ENCODE measurements around the gene ARL9.

The ARL9 gene

DNA sequence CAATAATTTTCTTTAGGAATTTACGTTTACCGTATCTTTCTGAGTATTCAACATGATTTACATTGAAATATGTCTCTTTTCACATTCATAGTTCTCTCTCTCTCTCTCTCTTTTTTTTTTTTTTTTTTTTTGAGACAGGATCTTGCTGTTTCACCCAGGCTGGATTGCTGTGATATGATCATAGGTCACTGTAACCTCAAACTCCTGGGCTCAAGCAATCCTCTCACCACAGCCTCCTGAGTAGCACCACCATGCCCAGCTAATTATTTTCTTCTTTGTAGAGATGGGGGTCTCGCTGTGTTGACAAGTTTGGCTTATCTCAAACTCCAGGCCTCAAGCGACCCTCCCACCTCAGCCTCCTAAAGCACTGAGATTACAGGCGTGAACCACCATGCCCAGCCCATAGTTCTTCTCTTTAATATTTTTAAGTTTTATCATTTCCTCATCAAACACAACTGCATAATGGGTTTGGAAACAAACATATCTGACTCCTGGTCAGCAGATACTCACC is 28.3 kb upstream of the ARL9 start:
- Histone ChIP-seq H2AK5ac (ENCODE audit: low read length) (no peak overlapping the region), H3K23ac (ENCODE audit: low read length) (no peak overlapping the region), H3K4me2 (ENCODE audit: low read length) (no peak overlapping the region)

DNA sequence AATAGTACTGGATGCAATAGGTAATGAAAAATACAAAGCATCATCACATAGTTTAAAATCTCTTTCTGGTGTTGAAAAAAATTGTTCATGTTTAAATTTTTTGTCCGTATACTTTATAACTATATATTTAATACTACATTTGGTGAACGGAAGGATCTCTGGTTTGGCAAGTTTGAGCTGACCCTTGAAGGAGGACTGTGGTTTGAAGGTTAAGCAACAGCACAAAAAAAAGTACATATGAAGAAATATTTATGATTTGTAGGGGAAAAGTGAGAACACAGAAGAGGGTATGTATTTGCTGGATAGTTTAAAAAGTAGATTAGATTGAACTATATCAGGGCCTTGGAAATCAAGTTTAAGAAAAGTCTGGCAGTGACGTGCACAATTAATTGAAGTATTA is 24.9 kb upstream of the ARL9 start:
- WGBS (ENCODE audit: extremely low coverage, insufficient coverage, insufficient read length) = no CpG with 5 or more reads among the region's 3 CpGs
- H3K9ac ChIP-seq (ENCODE audit: low read length) = no peak overlapping the region
- H4K91ac ChIP-seq (ENCODE audit: low read depth, low read length) = no peak overlapping the region
- H2BK120ac ChIP-seq (ENCODE audit: insufficient read depth, low read length, poor library complexity) = no peak overlapping the region
- H4K12ac ChIP-seq (ENCODE audit: low read depth, low read length) = no peak overlapping the region
- peaks cover 26 to 28% of the 10 kb centered on the region in 2 experiments for H3K36me3 ChIP-seq (ENCODE audit: control insufficient read depth in 1 of 2, insufficient read depth in 2 of 2, low read length in 2 of 2)
- H2BK5ac ChIP-seq (ENCODE audit: low read depth, low read length, poor library complexity) = no peak overlapping the region
- no peak overlapping the region for H3K23ac ChIP-seq (ENCODE audit: low read length)
- no peaks in the 10 kb centered on the region for H3K27me3 ChIP-seq (ENCODE audit: insufficient read depth, low read length)
- H2AK5ac ChIP-seq (ENCODE audit: low read length) = no peak overlapping the region
- H3K14ac ChIP-seq (ENCODE audit: low read length) = no peak overlapping the region
- no peak overlapping the region for H3K4ac ChIP-seq (ENCODE audit: low read depth, low read length)
- no peak overlapping the region for H3K4me2 ChIP-seq (ENCODE audit: low read length)
- no peaks in the 10 kb centered on the region for H3K79me1 ChIP-seq (ENCODE audit: low read length)
- H3K79me2 ChIP-seq (ENCODE audit: control insufficient read depth, insufficient read depth, low read length, poor library complexity) = no peaks in the 10 kb centered on the region
- no peak overlapping the region for H3K4me3 ChIP-seq (ENCODE audit: low read depth, low read length)
- no peak for DNase-seq
- no peak overlapping the region for H2AFZ ChIP-seq (ENCODE audit: insufficient read depth, low read length, poor library complexity)
- H3K27ac ChIP-seq (ENCODE audit: low read depth, low read length) = no peak overlapping the region
- H3K9me3 ChIP-seq (ENCODE audit: insufficient read depth, low read depth, low read length) = no peaks in the 10 kb centered on the region
- H2BK12ac ChIP-seq (ENCODE audit: low read length) = no peak overlapping the region
- no peak overlapping the region for H4K8ac ChIP-seq (ENCODE audit: low read depth, low read length)
- H3K4me1 ChIP-seq (ENCODE audit: control insufficient read depth in 1 of 2, insufficient read depth in 2 of 2, low read length in 2 of 2) = no peaks in the 10 kb centered on the region
- no peak overlapping the region for H3K18ac ChIP-seq (ENCODE audit: low read length)

More for the DNA sequence above, 28.3 kb upstream of the ARL9 start:
- no peaks in the 10 kb centered on the region for H3K4me1 ChIP-seq (ENCODE audit: control insufficient read depth in 1 of 2, insufficient read depth in 2 of 2, low read length in 2 of 2)
- no peak for DNase-seq
- H2BK12ac ChIP-seq (ENCODE audit: low read length) = no peak overlapping the region
- H3K14ac ChIP-seq (ENCODE audit: low read length) = no peak overlapping the region
- peaks cover 36% of the 10 kb centered on the region in 2 experiments for H3K36me3 ChIP-seq (ENCODE audit: control insufficient read depth in 1 of 2, insufficient read depth in 2 of 2, low read length in 2 of 2)
- H4K91ac ChIP-seq (ENCODE audit: low read depth, low read length) = no peak overlapping the region
- H3K18ac ChIP-seq (ENCODE audit: low read length) = no peak overlapping the region
- no peak overlapping the region for H2AFZ ChIP-seq (ENCODE audit: insufficient read depth, low read length, poor library complexity)
- H3K79me2 ChIP-seq (ENCODE audit: control insufficient read depth, insufficient read depth, low read length, poor library complexity) = no peaks in the 10 kb centered on the region
- H3K27me3 ChIP-seq (ENCODE audit: insufficient read depth, low read length) = no peaks in the 10 kb centered on the region
- no peaks in the 10 kb centered on the region for H3K79me1 ChIP-seq (ENCODE audit: low read length)
- H4K12ac ChIP-seq (ENCODE audit: low read depth, low read length) = no peak overlapping the region
- WGBS (ENCODE audit: extremely low coverage, insufficient coverage, insufficient read length) = no CpG with 5 or more reads among the region's 5 CpGs
- H4K8ac ChIP-seq (ENCODE audit: low read depth, low read length) = no peak overlapping the region
- no peak overlapping the region for H3K4ac ChIP-seq (ENCODE audit: low read depth, low read length)
- H3K4me3 ChIP-seq (ENCODE audit: low read depth, low read length) = no peak overlapping the region
- no peak overlapping the region for H2BK120ac ChIP-seq (ENCODE audit: insufficient read depth, low read length, poor library complexity)
- no peak overlapping the region for H3K9ac ChIP-seq (ENCODE audit: low read length)
- H3K27ac ChIP-seq (ENCODE audit: low read depth, low read length) = no peak overlapping the region
- no peaks in the 10 kb centered on the region for H3K9me3 ChIP-seq (ENCODE audit: insufficient read depth, low read depth, low read length)
- H2BK5ac ChIP-seq (ENCODE audit: low read depth, low read length, poor library complexity) = no peak overlapping the region

DNA sequence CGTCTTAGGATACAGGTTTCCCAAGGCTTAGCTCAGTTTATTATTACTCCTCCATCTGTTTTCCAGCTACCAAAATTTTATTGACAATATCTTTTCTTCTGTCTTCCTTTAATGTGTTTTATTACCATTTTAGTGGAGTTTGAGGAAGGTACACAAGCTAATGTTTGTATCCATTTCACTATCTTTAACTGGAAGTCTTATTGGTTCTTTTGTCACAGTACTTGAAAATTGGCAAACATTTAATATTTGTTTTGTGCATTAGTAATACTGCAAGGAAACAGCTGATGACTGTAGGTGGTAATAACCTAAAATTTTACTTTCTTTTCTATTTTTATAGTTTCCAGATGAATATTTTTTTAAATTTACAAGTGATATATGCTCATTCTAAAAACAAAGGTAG is 9.3 kb upstream of the ARL9 start:
- DNase-seq = no peak
- Histone ChIP-seq H3K18ac (ENCODE audit: low read length) (no peak overlapping the region), H2AK5ac (ENCODE audit: low read length) (no peak overlapping the region), H2BK120ac (ENCODE audit: insufficient read depth, low read length, poor library complexity) (no peak overlapping the region), H3K27ac (ENCODE audit: low read depth, low read length) (no peak overlapping the region), H4K8ac (ENCODE audit: low read depth, low read length) (no peak overlapping the region), H3K14ac (ENCODE audit: low read length) (no peak overlapping the region), H3K9ac (ENCODE audit: low read length) (no peak overlapping the region), H4K91ac (ENCODE audit: low read depth, low read length) (no peak overlapping the region), H3K4me3 (ENCODE audit: low read depth, low read length) (no peak overlapping the region), H3K79me2 (ENCODE audit: control insufficient read depth, insufficient read depth, low read length, poor library complexity) (no peaks in the 10 kb centered on the region), H2BK5ac (ENCODE audit: low read depth, low read length, poor library complexity) (no peak overlapping the region), H3K36me3 (ENCODE audit: control insufficient read depth in 1 of 2, insufficient read depth in 2 of 2, low read length in 2 of 2) (peaks cover 18 to 24% of the 10 kb centered on the region in 2 experiments), H3K27me3 (ENCODE audit: insufficient read depth, low read length) (no peaks in the 10 kb centered on the region), H3K9me3 (ENCODE audit: insufficient read depth, low read depth, low read length) (no peaks in the 10 kb centered on the region), H2AFZ (ENCODE audit: insufficient read depth, low read length, poor library complexity) (no peak overlapping the region), H4K12ac (ENCODE audit: low read depth, low read length) (no peak overlapping the region), H3K23ac (ENCODE audit: low read length) (no peak overlapping the region), H3K79me1 (ENCODE audit: low read length) (no peaks in the 10 kb centered on the region), H3K4me2 (ENCODE audit: low read length) (no peak overlapping the region), H2BK12ac (ENCODE audit: low read length) (no peak overlapping the region), H3K4ac (ENCODE audit: low read depth, low read length) (no peak overlapping the region), H3K4me1 (ENCODE audit: control insufficient read depth in 1 of 2, insufficient read depth in 2 of 2, low read length in 2 of 2) (no peaks in the 10 kb centered on the region)
- no CpG with 5 or more reads among the region's 1 CpG for WGBS (ENCODE audit: extremely low coverage, insufficient coverage, insufficient read length)

DNA sequence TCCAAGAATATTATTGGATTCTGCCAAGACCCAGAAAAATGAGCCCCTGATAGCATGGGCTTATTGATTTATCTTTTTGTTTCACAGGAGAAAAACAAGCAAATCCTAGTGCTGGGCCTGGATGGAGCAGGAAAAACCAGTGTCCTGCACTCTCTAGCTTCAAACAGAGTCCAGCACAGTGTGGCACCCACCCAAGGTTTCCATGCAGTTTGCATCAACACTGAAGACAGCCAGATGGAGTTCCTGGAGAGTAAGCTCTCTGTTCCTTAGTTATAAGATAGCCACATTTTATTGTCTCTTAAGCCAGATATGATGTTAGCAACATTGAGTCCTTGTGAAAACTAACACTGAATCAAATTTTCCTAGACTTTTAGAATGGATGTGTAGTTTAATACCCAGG is 5.5 kb downstream of the ARL9 start:
- Histone ChIP-seq H3K4me3 (ENCODE audit: low read depth, low read length) (no peak overlapping the region), H2BK5ac (ENCODE audit: low read depth, low read length, poor library complexity) (no peak overlapping the region), H3K4me1 (ENCODE audit: control insufficient read depth in 1 of 2, insufficient read depth in 2 of 2, low read length in 2 of 2) (peaks cover 0 to 2% of the 10 kb centered on the region in 2 experiments), H3K27ac (ENCODE audit: low read depth, low read length) (no peak overlapping the region), H3K23ac (ENCODE audit: low read length) (no peak overlapping the region), H3K27me3 (ENCODE audit: insufficient read depth, low read length) (peaks cover 11% of the 10 kb centered on the region), H3K79me2 (ENCODE audit: control insufficient read depth, insufficient read depth, low read length, poor library complexity) (no peaks in the 10 kb centered on the region), H2BK12ac (ENCODE audit: low read length) (no peak overlapping the region), H3K4me2 (ENCODE audit: low read length) (no peak overlapping the region), H3K36me3 (ENCODE audit: control insufficient read depth in 1 of 2, insufficient read depth in 2 of 2, low read length in 2 of 2) (no peaks in the 10 kb centered on the region), H2AK5ac (ENCODE audit: low read length) (no peak overlapping the region), H4K91ac (ENCODE audit: low read depth, low read length) (no peak overlapping the region), H2BK120ac (ENCODE audit: insufficient read depth, low read length, poor library complexity) (no peak overlapping the region), H3K9ac (ENCODE audit: low read length) (no peak overlapping the region), H3K14ac (ENCODE audit: low read length) (no peak overlapping the region), H3K18ac (ENCODE audit: low read length) (no peak overlapping the region), H3K4ac (ENCODE audit: low read depth, low read length) (no peak overlapping the region), H3K9me3 (ENCODE audit: insufficient read depth, low read depth, low read length) (no peaks in the 10 kb centered on the region), H4K12ac (ENCODE audit: low read depth, low read length) (no peak overlapping the region), H4K8ac (ENCODE audit: low read depth, low read length) (no peak overlapping the region), H2AFZ (ENCODE audit: insufficient read depth, low read length, poor library complexity) (no peak overlapping the region), H3K79me1 (ENCODE audit: low read length) (no peaks in the 10 kb centered on the region)
- no peak for DNase-seq
